ENCODE measurements around the gene CA7.
A peak's percentile ranks its signal among the peaks of the same experiment; 100 is the strongest.
"Not testable (repeated sequence)": the region's sequence is repeated elsewhere in the genome, so short reads cannot be mapped to it uniquely, and the experiment has no call there.

CA7 gene

GRCh38 chr16:66846831-66847230, 2.6 kb downstream of the CA7 start:
- DNase-seq (ENCODE audit: low read depth in 2 of 2) = no peak

DNA sequence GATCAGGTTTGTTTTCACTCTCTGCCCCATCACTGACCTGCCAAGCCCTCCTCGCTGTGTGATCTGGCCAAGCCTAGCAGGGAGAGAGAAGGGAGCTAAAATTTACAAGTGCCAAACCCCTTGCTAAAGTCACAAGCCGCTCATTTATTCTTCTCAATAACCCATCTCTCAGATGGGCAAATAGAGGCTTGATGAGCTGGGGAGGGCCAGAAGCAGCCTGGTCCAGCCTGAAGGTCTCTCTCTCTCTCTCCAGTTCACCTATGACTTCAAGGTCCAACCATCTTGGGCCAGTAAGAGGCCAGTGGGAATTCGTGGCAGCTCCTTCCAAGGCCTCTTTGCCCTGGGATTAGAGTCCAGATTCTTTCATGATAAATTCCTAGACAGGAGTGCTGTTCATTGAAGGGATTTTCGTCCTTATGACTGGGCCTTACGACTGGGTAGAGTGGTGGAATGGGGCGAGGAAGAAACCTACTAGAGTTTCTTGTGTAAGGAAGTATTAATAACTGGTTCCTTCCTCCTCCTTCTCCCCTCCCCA, 3.4 kb downstream of the CA7 start:
- no peak for DNase-seq (ENCODE audit: low read depth in 2 of 2)

DNA sequence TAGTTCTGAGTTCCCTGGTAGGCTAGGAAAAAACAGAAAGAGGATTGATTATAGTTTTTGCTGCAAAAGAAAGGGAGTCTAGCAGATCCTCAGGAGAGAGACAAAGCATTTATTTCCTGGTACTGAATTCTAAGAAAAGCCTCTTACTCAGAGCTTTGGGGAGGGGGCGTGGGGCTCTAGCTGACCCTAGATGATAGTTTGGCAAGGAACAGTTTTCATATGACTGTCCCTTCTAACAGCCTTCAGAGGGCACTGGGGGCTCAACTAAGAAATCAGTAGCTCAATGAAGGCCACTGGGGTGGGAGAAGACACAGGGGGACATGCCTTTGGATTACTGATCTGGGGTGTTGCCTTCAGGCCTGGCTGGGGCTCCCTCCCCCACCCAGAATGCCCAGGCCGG, 4.0 kb downstream of the CA7 start:
- DNase-seq (ENCODE audit: low read depth in 2 of 2) = no peak

DNA sequence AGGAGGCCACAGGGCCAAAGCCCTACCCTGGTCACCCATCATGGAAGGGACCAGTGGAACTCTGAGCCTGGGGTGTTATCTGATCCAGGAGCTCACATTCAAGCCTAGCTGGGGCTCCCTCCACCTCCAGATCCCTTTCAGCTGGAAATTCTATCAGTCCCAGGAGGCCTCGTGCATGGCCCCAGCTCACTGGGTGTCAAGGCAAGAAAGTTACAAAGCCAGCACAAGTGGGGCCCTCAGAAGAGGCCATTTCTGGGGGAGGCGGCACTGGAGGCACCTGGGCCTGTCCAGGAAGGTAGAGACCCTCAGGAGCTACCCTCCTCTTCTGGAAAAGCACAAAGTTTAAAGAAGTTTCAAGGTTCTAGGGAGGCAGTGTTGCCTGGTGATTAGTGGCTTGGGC, 4.8 kb downstream of the CA7 start:
- DNase-seq (ENCODE audit: low read depth in 2 of 2) = no peak

DNA sequence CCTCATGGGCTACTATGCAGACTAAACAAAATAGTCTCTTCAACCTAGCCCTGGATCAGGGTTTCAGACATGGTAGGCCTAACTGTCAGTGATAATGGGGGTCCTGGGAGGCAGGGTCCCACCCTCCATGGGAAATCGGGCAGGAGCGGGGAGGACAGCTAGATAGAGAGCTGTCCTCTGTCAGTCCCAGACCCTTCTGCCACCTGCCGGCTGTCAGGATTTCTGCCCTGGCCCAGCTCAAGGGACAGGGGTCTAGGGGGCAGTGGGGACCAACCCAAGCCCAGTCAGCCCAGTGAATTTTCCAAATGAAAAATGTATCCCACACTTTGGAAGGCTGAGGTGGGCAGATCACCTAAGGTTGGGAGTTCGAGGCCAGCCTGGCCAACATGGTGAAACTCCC, 5.3 kb downstream of the CA7 start:
- no peak for DNase-seq (ENCODE audit: low read depth in 2 of 2)

- no peak for DNase-seq (ENCODE audit: low read depth in 2 of 2)
Measured at GRCh38 chr16:66850115-66850815, 6.1 kb downstream of the CA7 start.

GRCh38 chr16:66851166-66851964, 7.2 kb downstream of the CA7 start:
- no peak for DNase-seq (ENCODE audit: low read depth in 2 of 2)

DNA sequence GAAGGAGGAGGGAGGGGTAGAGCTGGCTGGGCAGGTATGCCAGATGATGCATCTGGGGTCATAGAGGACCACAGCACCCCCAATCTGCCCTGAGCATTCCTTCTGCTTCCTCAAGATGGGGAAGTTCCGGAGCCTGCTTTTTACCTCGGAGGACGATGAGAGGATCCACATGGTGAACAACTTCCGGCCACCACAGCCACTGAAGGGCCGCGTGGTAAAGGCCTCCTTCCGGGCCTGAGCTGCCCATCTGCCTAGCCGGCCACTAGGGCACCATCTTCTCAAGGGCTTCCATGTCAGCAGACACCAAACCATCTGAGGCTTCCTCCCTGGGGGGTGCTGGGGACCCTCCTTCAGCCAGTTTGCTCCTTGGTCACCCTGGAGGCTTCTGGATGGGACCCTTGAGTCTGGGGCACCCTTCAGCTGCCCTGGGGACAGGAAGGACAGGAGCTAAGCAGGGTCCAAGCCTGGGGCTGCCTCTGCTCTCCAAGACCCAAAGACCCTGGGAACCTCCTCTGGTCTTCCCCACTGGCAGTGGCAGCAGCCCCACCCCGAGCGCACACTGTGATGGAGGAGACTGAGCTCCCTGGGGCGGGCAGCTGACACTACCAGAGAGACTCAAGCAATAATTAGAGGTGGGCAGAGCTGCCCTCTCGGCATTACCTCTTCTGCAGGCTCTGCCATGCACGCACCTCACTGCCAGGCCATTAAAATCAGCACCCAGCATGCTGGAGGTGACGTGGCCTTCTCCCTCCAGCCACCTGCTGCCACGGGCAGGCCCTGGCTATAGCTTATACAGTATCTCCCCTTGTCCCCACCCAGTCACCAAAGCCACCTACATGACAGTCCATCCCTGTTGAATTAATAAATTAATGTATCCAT, 9.3 kb downstream of the CA7 start:
- no peak for DNase-seq (ENCODE audit: low read depth in 2 of 2)

- DNase-seq (ENCODE audit: low read depth in 2 of 2) = no peak
Measured at GRCh38 chr16:66856184-66856730, 12.0 kb downstream of the CA7 start.

- DNase-seq (ENCODE audit: low read depth in 2 of 2) = no peak
Measured at GRCh38 chr16:66856801-66857200, 12.6 kb downstream of the CA7 start.

GRCh38 chr16:66857437-66857836, 13.2 kb downstream of the CA7 start:
- no peak for DNase-seq (ENCODE audit: low read depth in 2 of 2)

DNA sequence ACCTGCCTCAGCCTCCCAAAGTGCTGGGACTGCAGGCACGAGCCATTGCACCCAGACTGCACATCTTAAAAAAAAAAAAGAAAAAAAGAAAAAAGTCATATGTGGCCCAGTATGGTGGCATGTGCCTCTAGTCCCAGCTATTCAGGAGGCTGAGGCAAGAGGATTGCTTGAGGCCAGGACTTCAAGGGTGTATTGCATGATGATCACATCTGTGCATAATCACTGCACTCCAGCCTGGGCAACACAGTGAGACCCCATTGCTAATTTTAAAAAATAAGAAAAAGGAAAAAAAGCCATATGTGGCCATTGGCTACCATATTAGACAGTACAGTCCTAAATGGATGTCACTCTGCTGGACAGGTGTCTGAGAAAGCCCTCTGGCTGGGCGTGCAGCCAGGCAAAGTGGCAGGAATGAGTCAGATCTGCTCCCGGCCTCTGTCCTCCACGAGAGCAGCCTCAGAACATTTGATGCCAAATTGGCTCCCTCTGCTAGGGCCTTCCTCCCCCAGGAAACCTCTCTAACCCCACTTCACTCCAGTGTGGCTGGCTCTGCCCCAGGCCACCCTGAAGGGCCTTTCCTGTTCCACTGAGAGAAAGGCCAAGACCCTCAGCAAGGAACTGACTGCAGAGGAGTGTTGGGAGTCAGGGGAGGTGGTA, 14.7 kb downstream of the CA7 start:
- no peak for DNase-seq (ENCODE audit: low read depth in 2 of 2)

DNA sequence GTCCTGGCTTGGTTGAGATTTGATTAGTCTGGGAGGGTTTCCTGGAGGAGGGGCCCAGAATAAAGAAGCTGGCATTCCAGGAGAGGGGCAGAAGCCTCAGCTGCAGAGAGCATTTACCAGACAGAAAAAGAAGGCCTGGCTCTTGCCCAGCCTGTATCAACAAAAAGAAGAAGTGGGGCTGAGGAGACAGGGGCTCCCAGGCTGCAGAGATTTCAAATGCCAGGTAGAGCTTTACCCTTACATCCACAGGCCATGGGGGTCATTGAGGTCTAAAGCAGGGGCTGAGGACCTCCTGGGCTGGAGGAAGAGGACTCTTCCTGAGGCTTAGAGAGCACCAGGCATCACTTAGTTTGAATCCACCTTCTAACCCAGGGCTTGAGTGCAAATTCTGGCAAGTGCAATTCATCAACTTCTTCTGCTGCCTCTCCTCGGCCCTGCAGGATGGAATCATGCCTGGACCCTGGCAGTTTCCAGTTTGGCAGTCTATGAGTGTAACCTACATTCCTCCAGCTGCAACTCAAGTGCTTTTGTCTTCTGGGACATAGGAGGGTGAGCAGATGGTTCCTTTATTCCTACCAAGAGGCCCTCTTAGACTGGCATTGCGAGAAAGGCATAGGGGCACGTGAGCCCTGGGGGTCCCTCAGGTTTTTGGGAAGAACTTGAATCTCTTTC, 15.3 kb downstream of the CA7 start:
- no peak for DNase-seq (ENCODE audit: low read depth in 2 of 2)

GRCh38 chr16:66862023-66862520, 17.9 kb downstream of the CA7 start:
- DNase-seq (ENCODE audit: low read depth in 2 of 2) = no peak

GRCh38 chr16:66863707-66864106, 19.5 kb downstream of the CA7 start:
- no peak for DNase-seq (ENCODE audit: low read depth in 2 of 2)

GRCh38 chr16:66869424-66869823, 25.2 kb downstream of the CA7 start:
- DNase-seq (ENCODE audit: low read depth in 2 of 2) = no peak

DNA sequence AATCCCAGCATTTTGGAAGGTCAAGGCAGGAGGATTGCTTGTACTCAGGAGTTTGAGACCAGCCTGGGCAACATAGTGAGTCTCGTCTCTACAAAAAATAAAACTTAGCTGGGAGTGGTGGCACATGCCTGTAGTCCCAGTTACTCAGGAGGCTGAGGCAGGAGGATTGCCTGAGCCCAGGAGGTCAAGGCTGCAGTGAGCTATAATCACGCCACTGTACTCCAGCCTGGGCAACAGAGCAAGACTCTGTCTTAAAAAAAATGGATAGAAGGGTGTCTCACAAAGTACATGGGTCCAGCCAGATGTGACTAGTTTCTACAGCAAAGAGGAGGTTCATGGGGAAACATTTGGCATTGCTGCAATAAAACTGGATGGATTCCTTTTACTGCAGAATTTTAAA, 27.1 kb downstream of the CA7 start:
- not testable (repeated sequence) for DNase-seq (ENCODE audit: low read depth in 2 of 2)

- DNase-seq (ENCODE audit: low read depth in 2 of 2) = no peak
Measured at GRCh38 chr16:66871840-66872239, 27.6 kb downstream of the CA7 start.

DNA sequence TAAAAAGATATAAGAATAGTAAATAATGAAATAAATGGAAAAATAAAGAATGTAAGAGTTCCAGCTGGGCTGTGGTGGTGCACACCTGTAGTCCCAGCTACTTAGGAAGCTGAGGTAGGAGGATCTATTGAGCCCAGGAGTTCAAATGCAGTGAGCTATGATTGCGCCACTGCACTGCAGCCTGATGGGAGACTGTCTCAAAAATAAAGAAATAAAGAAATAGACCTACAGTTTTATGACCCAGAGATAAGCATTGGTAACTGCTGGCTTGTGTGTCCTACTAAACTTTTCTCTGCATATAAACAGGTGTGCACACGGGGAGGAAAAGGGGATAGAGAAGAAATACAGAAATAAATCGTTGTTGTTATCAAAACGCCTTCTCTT, 28.3 kb downstream of the CA7 start:
- DNase-seq (ENCODE audit: low read depth in 2 of 2) = no peak

DNA sequence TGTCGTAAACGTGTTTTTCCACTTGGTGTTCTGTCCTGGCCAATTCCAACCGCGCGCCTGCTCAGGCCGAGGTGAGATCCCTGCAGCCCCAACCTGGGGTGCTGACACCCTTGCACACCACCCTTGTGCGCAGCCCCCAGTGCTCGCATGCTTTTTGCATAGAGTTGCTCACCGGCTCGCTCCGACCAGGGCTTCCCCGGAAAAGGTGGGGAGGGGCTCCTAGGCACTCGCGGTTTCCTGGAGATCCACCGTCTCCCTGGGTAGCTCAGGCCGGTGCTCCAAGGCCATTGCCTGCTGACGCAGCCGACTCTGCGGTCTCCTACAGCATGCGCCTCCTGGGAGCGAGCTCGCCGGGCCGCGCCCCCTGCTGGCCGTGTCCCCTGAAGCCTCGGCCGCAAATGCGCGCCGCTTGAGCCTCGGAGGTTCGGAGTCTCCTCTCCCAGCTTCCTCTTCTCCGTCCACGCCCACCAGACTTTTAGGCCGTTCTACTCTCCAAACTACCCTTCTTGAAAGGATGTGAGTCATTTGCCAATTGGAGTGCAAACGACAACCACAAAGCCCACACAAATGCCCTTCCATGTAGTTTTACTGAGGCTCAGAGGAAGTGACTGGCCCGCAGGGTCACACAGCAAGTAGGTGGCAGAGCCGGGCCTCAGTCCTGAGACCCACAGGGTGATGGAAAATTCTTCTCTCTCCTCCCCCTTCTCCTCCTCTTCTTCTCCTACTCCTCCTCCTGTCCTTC, 28.9 kb downstream of the CA7 start:
- peak; percentile 77 to 80 for DNase-seq (ENCODE audit: low read depth in 2 of 2)

All from stimulated activated CD8-positive, alpha-beta memory T cell treated with anti-CD3 and anti-CD28 coated beads, Interleukin-15, amount 100 ng/mL, for 4 hours (primary cell).